Measurements from ENCODE around the gene ZNF385C.

Gene ZNF385C

GRCh38 chr17:42138749-42139492 is 40.6 kb upstream of the ZNF385C start:
- no peak for DNase-seq (ENCODE audit: extremely low read depth, insufficient read length)
- H3K36me3 ChIP-seq (ENCODE audit: control insufficient read depth, insufficient read depth, low read length), result peaks cover 20% of the 10 kb centered on the region
- TF ChIP-seq CTCF (IDR thresholded peaks at IDR 0.05; ENCODE audit: insufficient read depth, low read length, poor library complexity, severe bottlenecking), result no peak

GRCh38 chr17:42136654-42137051 is 38.4 kb upstream of the ZNF385C start:
- Histone ChIP-seq H3K36me3 (ENCODE audit: control insufficient read depth, insufficient read depth, low read length) (peaks cover 14% of the 10 kb centered on the region), H3K4me3 (replicated peaks; ENCODE audit: low read depth, low read length) (no peak overlapping the region), H3K27me3 (replicated peaks; ENCODE audit: control insufficient read depth, insufficient read depth, low read length) (no peaks in the 10 kb centered on the region)
- no peak for DNase-seq (ENCODE audit: extremely low read depth, insufficient read length)
- no peak for TF ChIP-seq CTCF (IDR thresholded peaks at IDR 0.05; ENCODE audit: insufficient read depth, low read length, poor library complexity, severe bottlenecking)

More at GRCh38 chr17:42138749-42139492, 40.6 kb upstream of the ZNF385C start:
- no peaks in the 10 kb centered on the region for H3K27me3 ChIP-seq (replicated peaks; ENCODE audit: control insufficient read depth, insufficient read depth, low read length)
- no peak overlapping the region for H3K4me3 ChIP-seq (replicated peaks; ENCODE audit: low read depth, low read length)

- Histone ChIP-seq H3K36me3 (ENCODE audit: control insufficient read depth, insufficient read depth, low read length) (peaks cover 13% of the 10 kb centered on the region), H3K4me3 (replicated peaks; ENCODE audit: low read depth, low read length) (no peak overlapping the region), H3K27me3 (replicated peaks; ENCODE audit: control insufficient read depth, insufficient read depth, low read length) (no peaks in the 10 kb centered on the region)
- TF ChIP-seq CTCF (IDR thresholded peaks at IDR 0.05; ENCODE audit: insufficient read depth, low read length, poor library complexity, severe bottlenecking), result no peak
- no peak for DNase-seq (ENCODE audit: extremely low read depth, insufficient read length)
Observed at GRCh38 chr17:42135664-42136653, 37.7 kb upstream of the ZNF385C start.

- no peak overlapping the region for H3K4me3 ChIP-seq (replicated peaks; ENCODE audit: low read depth, low read length)
- H3K36me3 ChIP-seq (ENCODE audit: control insufficient read depth, insufficient read depth, low read length), result peaks cover 17% of the 10 kb centered on the region
- H3K27me3 ChIP-seq (replicated peaks; ENCODE audit: control insufficient read depth, insufficient read depth, low read length), result no peaks in the 10 kb centered on the region
- no peak for DNase-seq (ENCODE audit: extremely low read depth, insufficient read length)
- no peak for TF ChIP-seq CTCF (IDR thresholded peaks at IDR 0.05; ENCODE audit: insufficient read depth, low read length, poor library complexity, severe bottlenecking)
Observed at GRCh38 chr17:42135151-42135550, 36.9 kb upstream of the ZNF385C start.

- no peak for TF ChIP-seq CTCF (IDR thresholded peaks at IDR 0.05; ENCODE audit: insufficient read depth, low read length, poor library complexity, severe bottlenecking)
- no peak for DNase-seq (ENCODE audit: extremely low read depth, insufficient read length)
- H3K4me3 ChIP-seq (replicated peaks; ENCODE audit: low read depth, low read length), result no peak overlapping the region
- H3K27me3 ChIP-seq (replicated peaks; ENCODE audit: control insufficient read depth, insufficient read depth, low read length), result no peaks in the 10 kb centered on the region
- peaks cover 29% of the 10 kb centered on the region for H3K36me3 ChIP-seq (ENCODE audit: control insufficient read depth, insufficient read depth, low read length)
Observed at GRCh38 chr17:42133461-42134041, 35.3 kb upstream of the ZNF385C start.
